CD14-positive monocyte (primary cell): Measurements from ENCODE around the gene BCAR1. TPM values are rescaled to one million over a fixed set of nuclear protein-coding genes. Genes with fewer than 3 reads are reported as not detected.

ENCODE experiments used
- DNase-seq, 3 donors: peaks; one replicate each; pipeline ENCODE4 v3.0.0-alpha.2; 2011 to 2022
- H2AFZ ChIP-seq: 2 replicates; pipeline ENCODE4 v1.6.0; 2012; ENCODE audit warnings: mild to moderate bottlenecking, low read depth, low read length, inconsistent platforms; ENCODE audit not compliant: insufficient read depth, poor library complexity, severe bottlenecking
- H3K27ac ChIP-seq, 2 donors: 1 replicate in 1 of 2; 2 replicates in 1 of 2; pipeline ENCODE4 v1.5.1; 2012 to 2013; ENCODE audit warnings: low read length in 2 of 2, control low read depth in 1 of 2, inconsistent platforms in 1 of 2, low read depth in 1 of 2, mild to moderate bottlenecking in 1 of 2
- H3K27me3 ChIP-seq, 2 donors: one replicate each; pipeline versions ENCODE4 v1.6.0 to v1.6.1; 2011 to 2013; ENCODE audit warnings: low read length in 2 of 2; ENCODE audit not compliant: control insufficient read depth in 2 of 2, insufficient read depth in 2 of 2
- H3K36me3 ChIP-seq, 2 donors: replicated peaks in 1 of 2; 1 replicate in 1 of 2; 2 replicates in 1 of 2; pipeline versions ENCODE4 v1.5.1 to v1.6.1; 2012 to 2013; ENCODE audit warnings: low read length in 2 of 2, control low read depth in 1 of 2, inconsistent platforms in 1 of 2, mild to moderate bottlenecking in 1 of 2; ENCODE audit not compliant: insufficient read depth in 2 of 2, control insufficient read depth in 1 of 2
- H3K4me1 ChIP-seq, 2 donors: 1 replicate in 1 of 2; 2 replicates in 1 of 2; pipeline versions ENCODE4 v1.5.1 to v1.6.1; 2012 to 2013; ENCODE audit warnings: low read length in 2 of 2, control low read depth in 1 of 2, inconsistent platforms in 1 of 2, mild to moderate bottlenecking in 1 of 2, moderate library complexity in 1 of 2; ENCODE audit not compliant: insufficient read depth in 2 of 2, control insufficient read depth in 1 of 2
- H3K4me2 ChIP-seq: replicated peaks from 2 replicates; pipeline ENCODE3; 2012; ENCODE audit warnings: low read length, moderate library complexity, mild to moderate bottlenecking; ENCODE audit not compliant: poor library complexity, severe bottlenecking; ENCODE audit errors: extremely low read depth
- H3K4me3 ChIP-seq, 3 experiments: fragments of 200-600 bp in 1 of 3; sonication (generic) in 1 of 3; replicated peaks in 1 of 3; 1 replicate in 2 of 3; 2 replicates in 1 of 3; pipeline ENCODE4 v1.5.1; 2011 to 2013; ENCODE audit warnings: low read length in 3 of 3, mild to moderate bottlenecking in 3 of 3, control low read depth in 2 of 3, low read depth in 2 of 3, inconsistent platforms in 1 of 3, moderate library complexity in 1 of 3
- H3K79me2 ChIP-seq: 2 replicates; pipeline ENCODE4 v1.6.0; 2012; ENCODE audit warnings: mild to moderate bottlenecking, control low read depth, inconsistent platforms, low read length, moderate library complexity; ENCODE audit not compliant: insufficient read depth
- H3K9ac ChIP-seq: 2 replicates; pipeline ENCODE4 v1.6.0; 2017; ENCODE audit warnings: low read length, mild to moderate bottlenecking; ENCODE audit not compliant: insufficient read depth, poor library complexity, severe bottlenecking
- H3K9me3 ChIP-seq, 2 donors: replicated peaks in 1 of 2; 1 replicate in 1 of 2; 2 replicates in 1 of 2; pipeline versions ENCODE4 v1.5.1 to v1.6.1; 2012 to 2013; ENCODE audit warnings: low read length in 2 of 2, control low read depth in 1 of 2; ENCODE audit not compliant: control insufficient read depth in 1 of 2, insufficient read depth in 1 of 2
- H4K20me1 ChIP-seq: 2 replicates; pipeline ENCODE4 v1.6.0; 2012; ENCODE audit warnings: mild to moderate bottlenecking, low read length, control low read depth, moderate library complexity; ENCODE audit not compliant: insufficient read depth
- H3K27ac Mint-ChIP-seq, 7 donors: one replicate each; pipeline ENCODE4 v1.8.0; 2020; ENCODE audit warnings: mild to moderate bottlenecking in 7 of 7, mixed read lengths in 7 of 7, moderate library complexity in 6 of 7, inconsistent platforms in 2 of 7
- H3K27me3 Mint-ChIP-seq, 3 donors: one replicate each; pipeline ENCODE4 v1.8.0; 2021 to 2022; ENCODE audit warnings: low read depth in 3 of 3, mild to moderate bottlenecking in 3 of 3, mixed read lengths in 3 of 3, moderate library complexity in 3 of 3, inconsistent platforms in 1 of 3
- H3K36me3 Mint-ChIP-seq, 2 donors: one replicate each; pipeline ENCODE4 v1.8.0; 2020; ENCODE audit warnings: mixed read lengths in 2 of 2, inconsistent platforms in 1 of 2, mild to moderate bottlenecking in 1 of 2
- H3K4me1 Mint-ChIP-seq: one replicate; pipeline ENCODE4 v1.8.0; 2020; ENCODE audit warnings: mild to moderate bottlenecking, mixed read lengths
- H3K4me3 Mint-ChIP-seq, 2 donors: one replicate each; pipeline ENCODE4 v1.8.0; 2020; ENCODE audit warnings: mild to moderate bottlenecking in 2 of 2, mixed read lengths in 2 of 2, moderate library complexity in 1 of 2
- H3K9me3 Mint-ChIP-seq, 7 donors: one replicate each; pipeline ENCODE4 v1.8.0; 2020 to 2022; ENCODE audit warnings: mixed read lengths in 7 of 7, mild to moderate bottlenecking in 6 of 7, moderate library complexity in 6 of 7, inconsistent platforms in 2 of 7
- CTCF ChIP-seq: fragments of 200-600 bp; IDR thresholded peaks from one replicate; pipeline ENCODE4 v1.8.0; 2022; ENCODE audit warnings: antibody characterized with exemption, mild to moderate bottlenecking
- WGBS: methylation state at CpG from one replicate; pipeline ENCODE4 v1.1.5; 2013; ENCODE audit warnings: missing lambda C conversion rate; ENCODE audit not compliant: insufficient coverage; 5-methylcytosine and 5-hydroxymethylcytosine counted together
- intact Hi-C, 2 donors: fragments of 100-400 bp; cut with micrococcal nuclease; formaldehyde crosslinking; loops; one replicate each; pipeline versions ENCODE4 v1.15.0 to v1.15.1; 2023
- polyA plus RNA-seq, 3 donors: library from polyadenylated mRNA; depleted of rRNA in 1 of 3; unstranded in 2 of 3; stranded (reverse) in 1 of 3; fragments of 300-500 nt in 2 of 3; fragments of >200 nt in 1 of 3; fragmentation: Illumina TruSeq in 2 of 3; gene quantifications; 1 replicate in 2 of 3; 2 replicates in 1 of 3; pipeline ENCODE4 v1.2.3, GENCODE V29; 2012 to 2021

The BCAR1 gene
- polyA plus RNA-seq, 3 donors = not detected

DNA sequence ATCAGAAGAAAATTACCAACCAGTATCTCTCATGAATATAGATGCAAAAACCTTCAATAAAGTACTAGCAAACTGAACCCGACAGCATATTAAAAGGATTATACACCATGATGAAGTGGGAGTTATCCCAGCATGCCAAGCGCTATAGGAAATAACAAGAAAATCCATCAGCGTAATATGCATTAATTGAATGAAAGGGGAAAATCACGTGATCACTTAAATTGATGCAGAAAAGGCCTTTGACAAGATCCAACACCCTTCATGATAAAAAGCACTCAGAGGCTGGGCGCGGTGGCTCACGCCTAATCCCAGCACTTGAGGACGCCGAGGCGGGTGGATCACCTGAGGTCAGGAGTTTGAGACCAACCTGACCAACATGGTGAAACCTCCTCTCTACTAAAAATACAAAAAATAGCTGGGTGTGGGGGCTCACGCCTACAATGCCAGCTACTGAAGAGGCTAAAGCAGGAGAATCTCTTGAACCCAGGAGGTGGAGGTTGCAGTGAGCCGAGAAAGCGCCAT is 49.3 kb downstream of the BCAR1 start:
- H3K36me3 ChIP-seq = no peaks in the 10 kb centered on the region
- no peak overlapping the region for H3K27ac Mint-ChIP-seq
- H3K4me1 ChIP-seq = no peaks in the 10 kb centered on the region
- peaks cover 4% of the 10 kb centered on the region for H3K4me1 Mint-ChIP-seq
- no peak overlapping the region for H2AFZ ChIP-seq
- no peaks in the 10 kb centered on the region for H3K9me3 Mint-ChIP-seq
- no peak overlapping the region for H3K27ac ChIP-seq
- no peaks in the 10 kb centered on the region for H3K36me3 Mint-ChIP-seq
- H3K79me2 ChIP-seq = no peaks in the 10 kb centered on the region
- no peak for TF ChIP-seq CTCF
- no peaks in the 10 kb centered on the region for H3K9me3 ChIP-seq
- H3K4me3 ChIP-seq = no peak overlapping the region
- no peaks in the 10 kb centered on the region for H4K20me1 ChIP-seq
- peak overlapping the region in 1 of 2 donors; percentile 28 for H3K4me3 Mint-ChIP-seq
- 97% methylated on average over 5 of the region's 13 CpGs for WGBS
- no peak for DNase-seq
- intact Hi-C loops = no loop called here
- no peak overlapping the region for H3K9ac ChIP-seq
- H3K4me2 ChIP-seq = no peak overlapping the region
- peaks cover 10 to 40% of the 10 kb centered on the region in 2 donors for H3K27me3 ChIP-seq
- H3K27me3 Mint-ChIP-seq = peaks cover 60 to 78% (median 62%) of the 10 kb centered on the region in 3 donors

DNA sequence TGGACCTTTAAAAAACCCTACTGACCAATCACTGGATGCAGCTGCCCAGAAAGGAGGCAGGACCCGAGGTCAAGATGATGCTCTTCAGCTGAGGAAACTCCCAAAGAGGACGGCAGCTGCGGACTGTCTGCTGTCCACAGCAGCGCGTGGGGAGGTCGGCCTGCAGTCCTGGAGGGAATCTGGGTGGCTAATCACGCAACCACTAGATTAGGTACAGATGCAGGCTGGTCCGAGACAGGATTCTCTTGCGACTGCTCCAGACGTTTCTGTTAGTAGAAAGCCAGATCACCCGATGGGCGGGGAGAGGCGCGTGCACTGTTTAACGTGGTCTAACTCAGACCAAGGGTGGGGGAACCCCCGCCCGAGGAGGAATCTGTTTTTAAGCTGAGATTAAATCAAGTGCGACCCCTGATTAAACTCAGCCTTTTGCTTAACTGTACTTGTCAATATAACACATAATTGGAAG is 53.3 kb downstream of the BCAR1 start:
- no peak for DNase-seq
- no peak overlapping the region for H3K27ac Mint-ChIP-seq
- WGBS = 68% methylated on average over 17 of the region's 18 CpGs

More for the DNA sequence above, 53.3 kb downstream of the BCAR1 start:
- Histone ChIP-seq H2AFZ (no peak overlapping the region), H3K4me2 (no peak overlapping the region), H3K79me2 (no peaks in the 10 kb centered on the region), H3K9ac (no peak overlapping the region), H3K27me3 (peaks cover 14 to 51% of the 10 kb centered on the region in 2 donors), H4K20me1 (no peaks in the 10 kb centered on the region), H3K36me3 (no peaks in the 10 kb centered on the region), H3K27ac (no peak overlapping the region), H3K9me3 (no peaks in the 10 kb centered on the region), H3K4me1 (no peaks in the 10 kb centered on the region), H3K4me3 (no peak overlapping the region)
- intact Hi-C loops = loop anchor here (2.0 to 10.0 kb wide), 3 partner anchors 187 to 567 kb away; no protein-coding TSS in a partner anchor
- Mint-ChIP-seq H3K36me3 (no peaks in the 10 kb centered on the region), H3K4me1 (peaks cover 4% of the 10 kb centered on the region), H3K4me3 (peak overlapping the region in 1 of 2 donors; percentile 63), H3K27me3 (peaks cover 72 to 92% (median 75%) of the 10 kb centered on the region in 3 donors), H3K9me3 (peaks cover 0 to 2% (median 0%) of the 10 kb centered on the region in 7 donors)
- no peak for TF ChIP-seq CTCF
